Muscle of back (tissue), 11 donors: ENCODE data around the gene PRXL2B. TPM values are rescaled to one million over a fixed set of nuclear protein-coding genes. Genes with fewer than 3 reads are reported as not detected.
"Not testable (repeated sequence)": the region's sequence is repeated elsewhere in the genome, so short reads cannot be mapped to it uniquely, and the experiment has no call there.

Experiments
- DNase-seq, 3 donors: peaks; one replicate each; pipeline versions ENCODE4 v3.0.0 to v3.0.0-alpha.2; 2013
- polyA plus RNA-seq, 10 donors: library from polyadenylated mRNA; unstranded; fragments of 120-200 nt; gene quantifications; one replicate each; pipeline ENCODE4 v1.2.1, GENCODE V29; 2013; ENCODE audit not compliant: insufficient read length in 10 of 10

The PRXL2B gene
- polyA plus RNA-seq, 10 donors: 16.6 to 26.6 (median 20.9) TPM

- DNase-seq: not testable (repeated sequence)
Measured at GRCh38 chr1:2549367-2550029, 37.1 kb upstream of the PRXL2B start.

DNA sequence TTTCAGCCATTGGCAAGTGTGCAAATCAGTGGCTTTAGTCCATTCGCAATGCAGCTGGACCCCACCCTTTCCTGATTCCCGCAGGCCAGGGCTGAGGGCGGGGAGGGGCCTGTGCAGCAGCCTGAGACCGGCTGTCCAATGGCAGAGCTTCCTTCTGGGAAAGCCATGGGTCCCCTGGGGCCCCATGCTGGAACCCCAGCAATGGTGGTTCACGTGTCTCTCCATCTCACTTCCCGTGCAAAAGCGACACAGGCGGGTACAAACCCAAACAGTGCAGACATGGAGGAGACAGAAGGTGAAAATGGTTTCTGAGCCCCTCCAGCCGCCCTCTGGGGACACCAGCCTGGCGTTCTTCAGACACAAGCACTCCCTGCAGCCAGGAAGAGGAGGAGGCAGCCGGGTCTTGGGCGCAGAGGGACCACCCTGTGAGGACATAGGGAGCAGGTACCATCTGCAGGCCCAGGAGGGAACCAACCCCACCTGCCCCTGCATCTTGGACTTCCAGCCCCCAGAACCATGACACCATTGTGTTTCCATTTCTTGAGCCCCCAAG lies 36.2 kb upstream of the PRXL2B start:
- DNase-seq: not testable (repeated sequence)

- DNase-seq: not testable (repeated sequence)
Measured at GRCh38 chr1:2551544-2551943, 35.0 kb upstream of the PRXL2B start.

GRCh38 chr1:2552189-2552588 lies 34.4 kb upstream of the PRXL2B start:
- no peak for DNase-seq

DNA sequence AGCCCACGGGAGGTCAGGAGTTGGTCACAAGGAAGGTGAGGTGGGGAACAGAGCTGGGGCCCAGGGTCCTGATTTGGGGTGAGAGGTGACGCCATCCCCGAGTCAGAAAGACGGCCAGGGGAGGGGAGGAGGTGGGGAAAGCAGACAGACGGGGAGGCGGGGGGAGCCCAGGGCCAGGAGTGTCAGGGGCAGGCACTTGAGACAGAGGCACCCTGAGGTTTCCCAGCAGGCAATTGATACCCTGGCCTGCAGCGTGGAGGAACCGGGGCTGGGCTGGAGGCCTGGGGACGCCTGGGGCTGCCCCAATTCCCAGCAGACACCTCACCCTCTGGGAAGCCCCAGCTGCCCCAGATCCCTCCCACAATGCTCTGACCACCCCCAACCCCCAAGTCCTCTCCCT lies 33.5 kb upstream of the PRXL2B start:
- not testable (repeated sequence) for DNase-seq

DNA sequence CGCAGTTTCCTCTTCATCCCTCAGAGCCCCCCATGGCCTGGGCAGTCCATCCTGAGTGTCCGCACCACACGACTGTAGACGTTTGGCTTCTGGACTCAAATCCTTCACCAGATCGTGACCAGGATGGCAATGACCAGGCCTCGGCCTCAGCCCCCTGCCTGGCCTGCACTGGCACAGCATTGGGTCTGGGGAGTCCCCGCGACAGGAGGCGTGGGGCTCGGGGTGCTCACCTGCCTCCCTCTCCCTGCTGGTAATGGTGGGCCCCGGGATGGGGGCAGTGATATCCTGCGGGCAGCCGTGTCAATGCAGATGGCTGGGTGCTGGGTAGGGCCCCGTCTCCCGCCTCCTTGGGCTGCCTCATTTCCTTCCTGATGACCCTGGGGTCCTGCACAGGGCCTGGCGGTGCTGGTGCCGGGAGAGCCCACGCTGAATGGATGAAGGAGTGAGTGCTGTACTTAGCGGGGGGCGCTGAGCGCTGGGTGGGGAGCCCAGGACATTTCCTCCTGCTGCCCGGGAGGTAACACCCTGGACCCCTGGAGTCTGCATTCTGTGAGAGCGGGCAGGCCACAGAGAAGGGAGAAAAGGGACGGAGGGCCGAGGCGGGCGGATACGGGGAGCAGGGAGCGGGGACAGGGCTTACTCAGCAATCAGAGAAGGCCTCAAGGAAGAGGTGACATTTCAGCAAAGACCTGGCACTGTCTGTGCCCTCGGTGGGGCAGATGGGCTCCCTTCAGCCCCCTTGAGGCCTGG lies 32.5 kb upstream of the PRXL2B start:
- DNase-seq: no peak

GRCh38 chr1:2554621-2555387 lies 31.8 kb upstream of the PRXL2B start:
- peak in 1 of 3 donors; percentile 69 for DNase-seq

GRCh38 chr1:2555634-2556276 lies 30.8 kb upstream of the PRXL2B start:
- DNase-seq: peak in 1 of 3 donors; percentile 71

DNA sequence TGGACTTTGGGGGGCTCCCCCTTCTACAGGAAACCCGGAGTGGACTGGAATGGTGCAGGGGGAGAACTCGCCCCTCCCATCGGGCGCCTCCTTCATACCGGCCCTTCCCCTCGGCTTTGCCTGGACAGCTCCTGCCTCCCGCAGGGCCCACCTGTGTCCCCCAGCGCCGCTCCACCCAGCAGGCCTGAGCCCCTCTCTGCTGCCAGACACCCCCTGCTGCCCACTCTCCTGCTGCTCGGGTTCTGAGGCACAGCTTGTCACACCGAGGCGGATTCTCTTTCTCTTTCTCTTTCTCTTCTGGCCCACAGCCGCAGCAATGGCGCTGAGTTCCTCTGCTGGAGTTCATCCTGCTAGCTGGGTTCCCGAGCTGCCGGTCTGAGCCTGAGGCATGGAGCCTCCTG lies 30.3 kb upstream of the PRXL2B start, which contains the start of gene TNFRSF14:
Gene TNFRSF14 (plus strand): TSS at position 95 of the 401 bp plus-strand sequence. CDS start 294 bp downstream, at position 389.
- peak in 1 of 3 donors; percentile 89 for DNase-seq

GRCh38 chr1:2556678-2557481 lies 29.7 kb upstream of the PRXL2B start:
- no peak for DNase-seq

GRCh38 chr1:2557482-2558400 lies 28.8 kb upstream of the PRXL2B start:
- no peak for DNase-seq

DNA sequence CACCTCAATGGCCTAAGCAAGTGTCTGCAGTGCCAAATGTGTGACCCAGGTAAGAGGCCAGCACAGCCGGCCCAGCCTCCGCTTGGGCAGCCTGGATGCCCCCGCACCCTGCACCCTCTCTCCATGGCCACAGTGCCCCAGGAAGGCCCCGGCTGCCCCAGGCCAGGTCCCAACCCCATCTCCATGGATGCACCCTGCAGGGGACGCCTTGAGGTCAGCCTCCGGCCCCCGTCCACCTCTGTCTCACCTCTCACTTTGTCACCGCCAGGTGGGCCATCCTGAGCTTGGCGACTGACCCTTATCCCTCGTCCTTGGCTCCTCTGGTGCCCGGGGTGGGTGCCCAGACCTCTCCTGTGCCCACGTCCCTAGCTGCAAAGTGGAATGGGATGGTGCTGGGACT lies 28.2 kb upstream of the PRXL2B start:
- DNase-seq: no peak

- no peak for DNase-seq
Measured at GRCh38 chr1:2558861-2559260, 27.7 kb upstream of the PRXL2B start.

DNA sequence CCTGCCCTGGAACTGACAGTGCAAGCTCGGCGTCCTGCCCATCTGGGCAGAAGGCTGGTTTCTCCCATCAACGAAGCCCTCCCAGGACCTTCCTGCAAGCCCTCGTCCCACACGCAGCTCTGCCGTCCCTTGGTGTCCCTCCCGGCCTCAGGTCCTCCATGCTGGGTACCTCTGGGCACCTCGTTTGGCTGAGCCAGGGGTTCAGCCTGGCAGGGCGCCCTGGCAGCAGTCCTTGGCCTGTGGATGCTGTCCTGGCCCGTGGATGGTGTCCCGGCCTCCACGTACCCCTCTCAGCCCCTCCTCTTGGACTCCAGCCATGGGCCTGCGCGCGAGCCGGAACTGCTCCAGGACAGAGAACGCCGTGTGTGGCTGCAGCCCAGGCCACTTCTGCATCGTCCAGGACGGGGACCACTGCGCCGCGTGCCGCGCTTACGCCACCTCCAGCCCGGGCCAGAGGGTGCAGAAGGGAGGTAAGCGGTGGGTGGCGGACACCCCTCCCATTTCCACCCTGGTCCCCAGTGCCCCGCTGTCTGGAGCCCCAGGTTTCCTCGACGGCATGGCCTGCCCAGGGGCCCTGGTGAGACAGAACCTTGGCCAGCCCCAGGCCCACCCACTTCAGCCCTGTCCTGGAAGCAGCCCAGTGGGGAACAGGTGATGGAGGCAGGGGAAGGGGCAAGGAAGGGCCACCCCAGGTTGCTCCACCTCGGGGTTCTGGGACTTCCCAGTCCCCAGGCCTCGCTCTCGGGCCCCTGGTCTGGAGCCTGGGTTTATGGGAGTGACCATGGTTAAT lies 26.9 kb upstream of the PRXL2B start:
- DNase-seq: no peak

GRCh38 chr1:2560299-2561073 lies 26.1 kb upstream of the PRXL2B start:
- DNase-seq: no peak

DNA sequence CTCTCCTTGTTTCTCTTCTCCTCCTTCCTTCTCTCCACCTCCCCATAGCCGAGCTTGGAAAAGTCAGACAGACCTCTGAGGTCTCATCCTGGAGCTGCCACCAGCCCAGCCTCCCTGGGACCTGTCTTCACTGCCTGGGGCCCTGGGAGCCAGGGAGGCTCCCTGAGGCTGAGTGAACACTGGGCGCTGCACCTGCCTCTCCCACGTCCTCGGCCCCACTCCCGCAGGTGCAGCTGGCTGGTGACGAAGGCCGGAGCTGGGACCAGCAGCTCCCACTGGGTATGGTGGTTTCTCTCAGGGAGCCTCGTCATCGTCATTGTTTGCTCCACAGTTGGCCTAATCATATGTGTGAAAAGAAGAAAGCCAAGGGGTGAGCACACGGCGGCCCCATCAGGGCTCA lies 25.1 kb upstream of the PRXL2B start:
- DNase-seq: no peak

DNA sequence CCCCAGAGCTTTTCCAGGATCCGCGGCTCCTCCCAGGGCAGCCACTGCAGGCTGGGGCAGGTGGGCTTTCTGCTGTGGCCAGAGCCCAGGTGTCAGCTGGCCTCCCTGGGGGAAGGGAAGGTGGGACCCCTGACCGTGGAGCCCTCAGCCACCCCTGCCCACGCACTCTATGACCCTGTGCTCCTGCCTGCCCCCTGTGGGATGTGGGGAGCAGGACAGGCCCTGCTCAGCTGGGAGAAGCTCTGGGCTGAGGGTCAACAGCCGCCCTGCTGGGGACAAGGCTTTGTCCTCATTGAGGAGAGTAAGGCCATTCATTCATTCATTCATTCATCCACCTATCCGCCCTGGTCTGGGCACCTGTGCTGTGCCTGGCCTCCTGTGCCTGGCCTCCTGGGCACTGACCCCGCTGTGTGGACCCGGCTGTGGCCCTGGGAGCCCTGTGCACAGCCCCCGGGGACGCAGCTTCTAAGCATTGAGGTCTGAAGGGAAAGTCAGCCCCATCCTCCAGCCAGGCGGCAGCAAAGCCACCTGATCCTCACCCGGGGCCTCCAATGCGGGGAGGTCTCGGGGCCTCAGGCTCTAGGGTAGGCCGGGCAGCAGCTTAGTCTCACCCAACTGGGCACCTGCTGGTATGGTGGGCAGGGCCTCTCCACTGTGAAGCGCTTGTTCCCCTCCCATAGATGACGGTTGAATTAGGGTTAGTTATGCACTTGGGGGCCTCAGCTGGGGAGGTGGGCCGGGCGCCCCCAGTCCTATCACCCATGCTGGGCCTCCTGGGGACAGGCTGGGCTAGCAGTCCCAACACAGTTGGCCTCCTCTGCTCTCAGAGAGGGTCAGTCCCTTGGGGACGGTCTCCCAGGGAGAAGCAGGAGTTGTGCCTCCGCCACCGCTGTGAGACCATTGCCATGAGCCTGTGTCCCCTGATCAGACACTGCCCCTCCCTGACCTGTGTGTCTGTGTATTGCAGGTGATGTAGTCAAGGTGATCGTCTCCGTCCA lies 24.4 kb upstream of the PRXL2B start:
- DNase-seq: no peak
